SW 1271 (cell line): Measurements from ENCODE around the gene TBC1D9.
"Not testable (repeated sequence)": the region's sequence is repeated elsewhere in the genome, so short reads cannot be mapped to it uniquely, and the experiment has no call there.

Experiments
- DNase-seq, 2 experiments: peaks; one replicate each; lab custom pipeline; 2025; lab: John Stamatoyannopoulos, UW

Gene TBC1D9

GRCh38 chr4:140756319-140757231 lies at the start of gene TBC1D9:
TBC1D9 (minus strand) TSS chr4:140756385; CDS start chr4:140756045, 340 bp downstream.
- peak; percentile 56 to 78 for DNase-seq

- no peak for DNase-seq
Measured at GRCh38 chr4:140805293-140805692, 49.1 kb upstream of the TBC1D9 start.

- DNase-seq = no peak
Measured at GRCh38 chr4:140802591-140802990, 46.4 kb upstream of the TBC1D9 start.

- no peak for DNase-seq
Measured at GRCh38 chr4:140800666-140801065, 44.5 kb upstream of the TBC1D9 start.

- no peak for DNase-seq
Measured at GRCh38 chr4:140799686-140800225, 43.6 kb upstream of the TBC1D9 start.

GRCh38 chr4:140793291-140793690 lies 37.1 kb upstream of the TBC1D9 start:
- no peak for DNase-seq

- DNase-seq = no peak
Measured at GRCh38 chr4:140790765-140791164, 34.6 kb upstream of the TBC1D9 start.

GRCh38 chr4:140790171-140790570 lies 34.0 kb upstream of the TBC1D9 start:
- no peak for DNase-seq

- DNase-seq = no peak
Measured at GRCh38 chr4:140789759-140790158, 33.6 kb upstream of the TBC1D9 start.

GRCh38 chr4:140782787-140783186 lies 26.6 kb upstream of the TBC1D9 start:
- not testable (repeated sequence) for DNase-seq

- DNase-seq = no peak
Measured at GRCh38 chr4:140781596-140781995, 25.4 kb upstream of the TBC1D9 start.

GRCh38 chr4:140777894-140778293 lies 21.7 kb upstream of the TBC1D9 start:
- no peak for DNase-seq

GRCh38 chr4:140777386-140777785 lies 21.2 kb upstream of the TBC1D9 start:
- no peak for DNase-seq

GRCh38 chr4:140776556-140776955 lies 20.4 kb upstream of the TBC1D9 start:
- DNase-seq = no peak

GRCh38 chr4:140774956-140775355 lies 18.8 kb upstream of the TBC1D9 start:
- no peak for DNase-seq

- no peak for DNase-seq
Measured at GRCh38 chr4:140774510-140774909, 18.3 kb upstream of the TBC1D9 start.

GRCh38 chr4:140769209-140769608 lies 13.0 kb upstream of the TBC1D9 start:
- no peak for DNase-seq

GRCh38 chr4:140764785-140765392 lies 8.7 kb upstream of the TBC1D9 start:
- DNase-seq = no peak

GRCh38 chr4:140762202-140762601 lies 6.0 kb upstream of the TBC1D9 start:
- no peak for DNase-seq

- DNase-seq = no peak
Measured at GRCh38 chr4:140757232-140757630, 1.0 kb upstream of the TBC1D9 start.

GRCh38 chr4:140755774-140756318 lies 339 bp downstream of the TBC1D9 start:
- peak in 1 of 2 experiments; percentile 15 for DNase-seq

GRCh38 chr4:140754918-140755773 lies 1.0 kb downstream of the TBC1D9 start:
- DNase-seq = no peak
